C4-2B (cell line): ENCODE measurements around the gene DTX1.

Source experiments
- CTCF ChIP-seq: fragments of 450-650 bp; conservative IDR thresholded peaks from 2 replicates; pipeline ENCODE4 v1.5.1; 2017; ENCODE audit warnings: mild to moderate bottlenecking
- ZFX ChIP-seq: fragments of 450-650 bp; IDR thresholded peaks from 2 replicates; pipeline ENCODE4 v1.6.1; 2017

GRCh38 chr12:113131556-113131955 is 75.0 kb downstream of the DTX1 start:
- no peak for TF ChIP-seq CTCF
- no peak for TF ChIP-seq ZFX
